ENCODE measurements around the gene SLC38A3.

The SLC38A3 gene

GRCh38 chr3:50268276-50268675 is 63.2 kb downstream of the SLC38A3 start:
- Histone ChIP-seq H3K4me3 (replicated peaks; ENCODE audit: low read depth, low read length) (no peak overlapping the region), H3K27me3 (replicated peaks; ENCODE audit: control insufficient read depth, insufficient read depth, low read length) (no peaks in the 10 kb centered on the region), H3K36me3 (ENCODE audit: control insufficient read depth, insufficient read depth, low read length) (no peaks in the 10 kb centered on the region)
- no peak for TF ChIP-seq CTCF (IDR thresholded peaks at IDR 0.05; ENCODE audit: insufficient read depth, low read length, poor library complexity, severe bottlenecking)
- DNase-seq (ENCODE audit: extremely low read depth, insufficient read length): no peak

- H3K27me3 ChIP-seq (replicated peaks; ENCODE audit: control insufficient read depth, insufficient read depth, low read length): no peaks in the 10 kb centered on the region; the same call in 1 of the 2 replicates
- no peaks in the 10 kb centered on the region for H3K36me3 ChIP-seq (ENCODE audit: control insufficient read depth, insufficient read depth, low read length)
- H3K4me3 ChIP-seq (replicated peaks; ENCODE audit: low read depth, low read length): no peak within 1 kb of the TSS
- TF ChIP-seq CTCF (IDR thresholded peaks at IDR 0.05; ENCODE audit: insufficient read depth, low read length, poor library complexity, severe bottlenecking): no peak
- no peak for DNase-seq (ENCODE audit: extremely low read depth, insufficient read length)
Measured at GRCh38 chr3:50268703-50269451, 63.8 kb downstream of the SLC38A3 start, which contains the start of gene SEMA3B. Gene SEMA3B, plus strand, starts transcription at chr3:50269147. Its CDS starts 94 bp downstream, at chr3:50269241.

- DNase-seq (ENCODE audit: extremely low read depth, insufficient read length): no peak
- TF ChIP-seq CTCF (IDR thresholded peaks at IDR 0.05; ENCODE audit: insufficient read depth, low read length, poor library complexity, severe bottlenecking): no peak
- Histone ChIP-seq H3K27me3 (replicated peaks; ENCODE audit: control insufficient read depth, insufficient read depth, low read length) (no peaks in the 10 kb centered on the region; the same call in 1 of the 2 replicates), H3K36me3 (ENCODE audit: control insufficient read depth, insufficient read depth, low read length) (no peaks in the 10 kb centered on the region), H3K4me3 (replicated peaks; ENCODE audit: low read depth, low read length) (no peak overlapping the region)
Measured at GRCh38 chr3:50269460-50269859, 64.4 kb downstream of the SLC38A3 start.

- Histone ChIP-seq H3K4me3 (replicated peaks; ENCODE audit: low read depth, low read length) (no peak overlapping the region), H3K27me3 (replicated peaks; ENCODE audit: control insufficient read depth, insufficient read depth, low read length) (no peaks in the 10 kb centered on the region; the same call in 1 of the 2 replicates), H3K36me3 (ENCODE audit: control insufficient read depth, insufficient read depth, low read length) (no peaks in the 10 kb centered on the region)
- no peak for DNase-seq (ENCODE audit: extremely low read depth, insufficient read length)
- no peak for TF ChIP-seq CTCF (IDR thresholded peaks at IDR 0.05; ENCODE audit: insufficient read depth, low read length, poor library complexity, severe bottlenecking)
Measured at GRCh38 chr3:50269977-50270413, 64.9 kb downstream of the SLC38A3 start.

- TF ChIP-seq CTCF (IDR thresholded peaks at IDR 0.05; ENCODE audit: insufficient read depth, low read length, poor library complexity, severe bottlenecking): no peak
- no peak for DNase-seq (ENCODE audit: extremely low read depth, insufficient read length)
- Histone ChIP-seq H3K4me3 (replicated peaks; ENCODE audit: low read depth, low read length) (no peak overlapping the region), H3K36me3 (ENCODE audit: control insufficient read depth, insufficient read depth, low read length) (no peaks in the 10 kb centered on the region), H3K27me3 (replicated peaks; ENCODE audit: control insufficient read depth, insufficient read depth, low read length) (no peaks in the 10 kb centered on the region; the same call in 1 of the 2 replicates)
Measured at GRCh38 chr3:50270422-50271224, 65.6 kb downstream of the SLC38A3 start.

All from GM06990 (cell line).